Uterus (tissue), 2 donors: Measurements from ENCODE around the gene APOL5.

ENCODE experiments used
- CTCF ChIP-seq, 4 experiments: fragments of 200-600 bp in 2 of 4; fragments of 450-650 bp in 2 of 4; sonication (generic) in 2 of 4; IDR thresholded peaks; one replicate each; pipeline ENCODE4 v1.5.1; 2016 to 2019; ENCODE audit warnings: antibody characterized with exemption in 4 of 4, mild to moderate bottlenecking in 2 of 4, moderate library complexity in 1 of 4
- POLR2A ChIP-seq, 2 donors: fragments of 450-650 bp; IDR thresholded peaks; one replicate each; pipeline ENCODE4 v1.6.1; 2016; ENCODE audit warnings: antibody characterized with exemption in 2 of 2, mild to moderate bottlenecking in 1 of 2, moderate library complexity in 1 of 2

- TF ChIP-seq CTCF (IDR thresholded peaks at IDR 0.05), result no peak
- TF ChIP-seq POLR2A (IDR thresholded peaks at IDR 0.05), result no peak
Measured at GRCh38 chr22:35678836-35679235, 38.8 kb upstream of the APOL5 start.
